Prostate gland (tissue), 2 donors: ENCODE data around the gene PRDM16.

ENCODE experiments used
- CTCF ChIP-seq, 4 experiments: fragments of 200-600 bp in 2 of 4; fragments of 450-650 bp in 2 of 4; sonication (generic) in 2 of 4; IDR thresholded peaks; 1 replicate in 3 of 4; 2 replicates in 1 of 4; pipeline ENCODE4 v1.5.1; 2016 to 2019; ENCODE audit warnings: antibody characterized with exemption in 4 of 4, mild to moderate bottlenecking in 2 of 4, moderate library complexity in 2 of 4
- POLR2A ChIP-seq: fragments of 450-650 bp; IDR thresholded peaks from one replicate; pipeline ENCODE4 v1.6.1; 2016; ENCODE audit warnings: antibody characterized with exemption, mild to moderate bottlenecking
- POLR2AphosphoS5 ChIP-seq: sonication (generic); formaldehyde crosslinking; IDR thresholded peaks from one replicate; pipeline ENCODE4 v1.6.1; 2017; ENCODE audit warnings: antibody characterized with exemption

GRCh38 chr1:3243304-3243703, 174.3 kb downstream of the PRDM16 start:
- TF ChIP-seq CTCF (IDR thresholded peaks at IDR 0.05) (no peak), POLR2A (no peak), POLR2AphosphoS5 (no peak)
